H1 (cell line): ENCODE data around the gene CENPX. TPM values are rescaled to one million over a fixed set of nuclear protein-coding genes. Genes with fewer than 3 reads are reported as not detected.
A peak's percentile ranks its signal among the peaks of the same experiment; 100 is the strongest.

Experiments used
- CTCF ChIA-PET: fragments of 300-600 bp; sonication (Branson Sonifier 250); formaldehyde crosslinking; loops from one replicate; lab custom pipeline; 2021; ENCODE audit not compliant: partially characterized antibody; lab: Charles Lee
- POLR2A ChIA-PET: fragments of 300-600 bp; sonication (Branson Sonifier 250); formaldehyde crosslinking; loops from one replicate; lab custom pipeline; 2021; ENCODE audit warnings: inconsistent platforms; ENCODE audit not compliant: partially characterized antibody; lab: Charles Lee
- DNase-seq, 2 experiments: peaks; one replicate each; pipeline versions ENCODE4 v3.0.0 to v3.0.0-alpha.2; 2010 to 2022; ENCODE audit warnings: low spot score in 2 of 2, low read depth in 1 of 2, mixed read lengths in 1 of 2
- FAIRE-seq: peaks from 2 replicates; lab custom pipeline; 2011; peaks lifted over from hg19 to GRCh38; lab: Jason Lieb, UNC
- H2AFZ ChIP-seq: 2 replicates; pipeline ENCODE4 v1.8.1; 2012; ENCODE audit warnings: low read length, inconsistent platforms
- H2AK5ac ChIP-seq: 2 replicates; pipeline ENCODE4 v1.6.1; 2013; ENCODE audit warnings: low read depth, low read length
- H2BK120ac ChIP-seq: replicated peaks from 2 replicates; pipeline ENCODE3; 2013; ENCODE audit warnings: low read depth, low read length, inconsistent platforms
- H2BK12ac ChIP-seq: 2 replicates; pipeline ENCODE4 v1.6.1; 2013; ENCODE audit warnings: low read depth, low read length
- H2BK15ac ChIP-seq: 2 replicates; pipeline ENCODE4 v1.6.1; 2013; ENCODE audit warnings: low read length
- H2BK20ac ChIP-seq: 2 replicates; pipeline ENCODE4 v1.6.1; 2013; ENCODE audit warnings: low read length
- H2BK5ac ChIP-seq: 2 replicates; pipeline ENCODE4 v1.6.1; 2013; ENCODE audit warnings: low read depth, low read length
- H3K14ac ChIP-seq: 2 replicates; pipeline ENCODE4 v1.6.1; 2013; ENCODE audit warnings: inconsistent platforms; ENCODE audit not compliant: insufficient read length
- H3K18ac ChIP-seq: 2 replicates; pipeline ENCODE4 v1.6.1; 2013; ENCODE audit warnings: low read length; ENCODE audit errors: extremely low read depth
- H3K23ac ChIP-seq: 2 replicates; pipeline ENCODE4 v1.6.1; 2013; ENCODE audit warnings: inconsistent platforms; ENCODE audit not compliant: insufficient read length
- H3K23me2 ChIP-seq: 2 replicates; pipeline ENCODE4 v1.6.1; 2013; ENCODE audit warnings: low read depth, low read length
- H3K27ac ChIP-seq: 2 replicates; pipeline ENCODE4 v1.6.1; 2011; ENCODE audit warnings: low read depth, low read length, inconsistent platforms
- H3K27me3 ChIP-seq, 4 experiments: replicated peaks in 1 of 4; 1 replicate in 1 of 4; 2 replicates in 3 of 4; pipeline versions ENCODE4 v1.6.1 to v1.8.1; 2011 to 2013; ENCODE audit warnings: low read length in 3 of 4, mild to moderate bottlenecking in 3 of 4, inconsistent platforms in 2 of 4, mixed read lengths in 2 of 4, moderate library complexity in 1 of 4; ENCODE audit not compliant: control insufficient read depth in 3 of 4, insufficient read depth in 3 of 4; ENCODE audit errors: extremely low read depth in 1 of 4
- H3K36me3 ChIP-seq, 4 experiments: 2 replicates each; pipeline versions ENCODE4 v1.6.1 to v1.8.1; 2011 to 2013; ENCODE audit warnings: mild to moderate bottlenecking in 4 of 4, low read length in 3 of 4, moderate library complexity in 2 of 4, control low read depth in 1 of 4, inconsistent platforms in 1 of 4; ENCODE audit not compliant: insufficient read depth in 4 of 4, control insufficient read depth in 2 of 4
- H3K4ac ChIP-seq: replicated peaks from 2 replicates; pipeline ENCODE3; 2013; ENCODE audit warnings: low read length, low read depth, mixed read lengths, inconsistent platforms; ENCODE audit not compliant: insufficient read length
- H3K4me1 ChIP-seq, 4 experiments: replicated peaks in 1 of 4; 1 replicate in 1 of 4; 2 replicates in 3 of 4; pipeline versions ENCODE4 v1.6.1 to v1.8.1; 2011 to 2013; ENCODE audit warnings: low read length in 3 of 4, inconsistent platforms in 2 of 4, mixed read lengths in 1 of 4; ENCODE audit not compliant: insufficient read depth in 4 of 4, control insufficient read depth in 3 of 4
- H3K4me2 ChIP-seq, 2 experiments: 2 replicates each; pipeline versions ENCODE4 v1.6.1 to v1.8.1; 2011 to 2013; ENCODE audit warnings: low read depth in 2 of 2, low read length in 2 of 2, control low read depth in 1 of 2, inconsistent platforms in 1 of 2, mild to moderate bottlenecking in 1 of 2; ENCODE audit not compliant: insufficient read depth in 1 of 2
- H3K4me3 ChIP-seq, 4 experiments: fragments of 200-600, 300-600 bp in 1 of 4; sonication (generic), shearing (Covaris generic), sonication (Bioruptor Twin) in 1 of 4; 2 replicates each; pipeline versions ENCODE4 v1.5.1 to v1.8.1; 2011 to 2016; ENCODE audit warnings: low read length in 4 of 4, low read depth in 3 of 4, control low read depth in 2 of 4, inconsistent platforms in 2 of 4, mild to moderate bottlenecking in 2 of 4, mixed read lengths in 1 of 4, moderate library complexity in 1 of 4; ENCODE audit not compliant: insufficient read depth in 2 of 4; ENCODE audit errors: extremely low read depth in 1 of 4
- H3K56ac ChIP-seq: replicated peaks from 2 replicates; pipeline ENCODE3; 2013; ENCODE audit warnings: low read depth, mild to moderate bottlenecking, mixed read lengths, low read length, inconsistent platforms; ENCODE audit not compliant: insufficient read length
- H3K79me1 ChIP-seq: 2 replicates; pipeline ENCODE4 v1.6.1; 2013; ENCODE audit warnings: low read depth, low read length, control low read depth
- H3K79me2 ChIP-seq, 2 experiments: 2 replicates each; pipeline versions ENCODE4 v1.6.1 to v1.8.1; 2012 to 2013; ENCODE audit warnings: low read length in 2 of 2, mild to moderate bottlenecking in 2 of 2, inconsistent platforms in 1 of 2; ENCODE audit not compliant: insufficient read depth in 2 of 2, control insufficient read depth in 1 of 2
- H3K9ac ChIP-seq, 4 experiments: replicated peaks in 1 of 4; 1 replicate in 1 of 4; 2 replicates in 3 of 4; pipeline versions ENCODE4 v1.6.1 to v1.8.1; 2011 to 2013; ENCODE audit warnings: low read depth in 3 of 4, low read length in 3 of 4, control low read depth in 2 of 4, mild to moderate bottlenecking in 2 of 4, moderate library complexity in 2 of 4, inconsistent platforms in 1 of 4; ENCODE audit errors: extremely low read depth in 1 of 4
- H3K9me3 ChIP-seq, 2 experiments: 2 replicates each; pipeline versions ENCODE4 v1.6.1 to v1.8.1; 2012 to 2013; ENCODE audit warnings: mild to moderate bottlenecking in 2 of 2, moderate library complexity in 2 of 2, control low read depth in 1 of 2, inconsistent platforms in 1 of 2, low read depth in 1 of 2, low read length in 1 of 2, mixed read lengths in 1 of 2; ENCODE audit not compliant: insufficient read depth in 2 of 2
- H4K20me1 ChIP-seq, 2 experiments: replicated peaks in 1 of 2; 2 replicates each; pipeline versions ENCODE3 to v1.8.1; 2011 to 2013; ENCODE audit warnings: inconsistent platforms in 2 of 2, low read length in 2 of 2, mild to moderate bottlenecking in 1 of 2; ENCODE audit not compliant: insufficient read depth in 2 of 2, control insufficient read depth in 1 of 2
- H4K5ac ChIP-seq: 2 replicates; pipeline ENCODE4 v1.6.1; 2013; ENCODE audit warnings: low read length, low read depth, mixed read lengths, inconsistent platforms; ENCODE audit not compliant: insufficient read length
- H4K8ac ChIP-seq: 2 replicates; pipeline ENCODE4 v1.8.0; 2013; ENCODE audit warnings: mild to moderate bottlenecking, moderate library complexity, low read length, inconsistent platforms; ENCODE audit not compliant: insufficient read depth; ENCODE audit errors: extremely low read depth
- H4K91ac ChIP-seq: replicated peaks from 2 replicates; pipeline ENCODE3; 2013; ENCODE audit warnings: low read length, mixed read lengths, inconsistent platforms; ENCODE audit not compliant: insufficient read length
- CHD2 ChIP-seq: IDR thresholded peaks from 2 replicates; pipeline ENCODE4 v1.6.1; 2012; ENCODE audit warnings: low read length, improper control_type of control experiment
- EP300 ChIP-seq, 2 experiments: IDR thresholded peaks; 1 replicate in 1 of 2; 2 replicates in 1 of 2; pipeline ENCODE4 v1.6.1; 2011 to 2012; ENCODE audit warnings: low read depth in 2 of 2, low read length in 2 of 2, mild to moderate bottlenecking in 2 of 2, borderline replicate concordance in 1 of 2, inconsistent platforms in 1 of 2, moderate library complexity in 1 of 2
- FOSL1 ChIP-seq: IDR thresholded peaks from 2 replicates; pipeline ENCODE4 v1.6.1; 2011; ENCODE audit warnings: mild to moderate bottlenecking, low read depth, low read length, moderate library complexity; ENCODE audit not compliant: insufficient read depth
- RAD21 ChIP-seq, 2 experiments: IDR thresholded peaks in 1 of 2; conservative IDR thresholded peaks in 1 of 2; 2 replicates each; pipeline ENCODE4 v1.6.1; 2011; ENCODE audit warnings: low read depth in 2 of 2, low read length in 2 of 2, improper control_type of control experiment in 1 of 2, inconsistent platforms in 1 of 2, mild to moderate bottlenecking in 1 of 2, moderate library complexity in 1 of 2
- SIN3A ChIP-seq, 2 experiments: IDR thresholded peaks in 1 of 2; conservative IDR thresholded peaks in 1 of 2; 2 replicates each; pipeline ENCODE4 v1.6.1; 2011 to 2012; ENCODE audit warnings: low read length in 2 of 2, improper control_type of control experiment in 1 of 2, low read depth in 1 of 2, mild to moderate bottlenecking in 1 of 2
- SIRT6 ChIP-seq: IDR thresholded peaks from one replicate; pipeline ENCODE4 v1.7.1; 2012; ENCODE audit warnings: low read length, inconsistent platforms
- WGBS, 2 experiments: shearing (Covaris generic) in 1 of 2; methylation state at CpG; one replicate each; pipeline versions ENCODE4 v1.1.6 to v1.1.7; 2013 to 2015; ENCODE audit warnings: low lambda C conversion rate in 2 of 2, mixed read lengths in 2 of 2, inconsistent platforms in 1 of 2, low coverage in 1 of 2, missing lambda C conversion rate in 1 of 2; ENCODE audit not compliant: insufficient replicate concordance in 2 of 2, insufficient coverage in 1 of 2, insufficient read length in 1 of 2; ENCODE audit errors: extremely low coverage in 1 of 2, missing lambda C conversion rate in 1 of 2; 5-methylcytosine and 5-hydroxymethylcytosine counted together
- polyA plus RNA-seq, 7 experiments: library from polyadenylated mRNA; depleted of rRNA in 3 of 7; stranded (reverse) in 5 of 7; unstranded in 2 of 7; fragments of >200 nt in 5 of 7; fragments of 200-250 nt in 2 of 7; gene quantifications; 1 replicate in 5 of 7; 2 replicates in 1 of 7; 4 replicates in 1 of 7; pipeline versions ENCODE4 v1.2.1 to v1.2.3, GENCODE V29; 2011 to 2013; ENCODE audit warnings: missing spikeins in 2 of 7, mixed read lengths in 2 of 7
- total RNA-seq: library from RNA; stranded (reverse); fragmentation: NEBNext Ultra II Directional; extraction: Animal tissue kit (Norgen Biotek cat#: 25700); gene quantifications from 2 replicates; pipeline ENCODE4 v1.2.1, GENCODE V29; 2021
- TF ChIP-seq, protein P1 (sequence below), 3 experiments: IDR thresholded peaks; 1 replicate in 2 of 3; 2 replicates in 1 of 3; pipeline versions ENCODE4 v1.5.1 to v1.6.1; 2011; ENCODE audit warnings: low read length in 3 of 3, mild to moderate bottlenecking in 3 of 3, inconsistent platforms in 2 of 3, low read depth in 1 of 3, moderate library complexity in 1 of 3; ENCODE audit not compliant: insufficient read depth in 1 of 3; ENCODE audit errors: control extremely low read depth in 1 of 3

Gene CENPX
- total and polyA plus RNA-seq, 2 of the 8 experiments (the other 6 are each of a cell fraction or from before 2014, with no cell fraction given): 116 to 122 TPM

DNA sequence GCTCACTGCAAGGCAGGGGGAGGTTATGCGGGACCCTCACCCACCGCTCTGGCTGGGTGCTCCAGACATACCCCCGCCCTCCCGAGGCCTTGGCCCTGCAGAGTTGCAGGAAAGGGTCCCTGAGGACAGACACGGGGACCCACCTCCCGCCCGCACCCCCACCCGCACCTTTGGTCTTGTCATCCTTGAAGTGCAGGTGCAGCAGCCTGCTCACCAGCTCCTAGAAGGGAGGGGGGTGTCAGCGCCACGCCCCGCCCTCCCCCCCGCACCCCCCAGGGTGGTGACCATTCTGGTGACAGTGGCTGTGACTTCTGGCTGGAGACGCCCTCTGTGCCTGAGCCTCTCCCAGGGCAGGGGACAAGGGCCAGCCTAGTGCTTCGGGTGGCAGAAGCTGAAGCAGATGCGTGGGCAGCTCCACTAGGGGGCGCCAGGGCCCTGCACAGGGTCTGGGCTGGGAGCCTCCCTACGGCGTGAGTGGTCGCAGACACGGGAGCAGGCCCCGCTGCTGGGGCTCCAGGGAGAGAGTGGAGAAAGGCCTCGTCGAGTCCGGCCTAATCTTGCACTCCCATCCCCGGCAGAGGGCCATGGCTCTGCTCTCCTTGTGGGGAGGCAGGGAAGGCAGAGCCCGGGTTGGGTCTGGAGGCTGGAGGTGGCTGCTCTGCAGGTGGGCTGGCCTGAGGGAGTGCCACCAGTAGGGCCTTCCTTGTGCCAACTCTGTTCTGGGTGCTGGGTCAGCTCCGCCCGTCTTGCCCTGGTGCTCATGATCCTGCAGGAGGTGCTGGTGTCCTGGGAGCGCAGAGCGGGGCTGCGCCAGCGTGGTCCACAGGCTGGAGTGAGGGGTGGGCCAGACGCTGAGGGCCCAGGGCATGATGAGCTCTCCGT lies 2.7 kb downstream of the CENPX start:
- 66% methylated on average over 30 of the region's 34 CpGs; no CpG with 5 or more reads in 1 of the 2 experiments for WGBS, 2 experiments
- Histone ChIP-seq H4K5ac (no peak overlapping the region), H3K9me3 (no peaks in the 10 kb centered on the region), H3K79me1 (peaks cover 4% of the 10 kb centered on the region; the same call in 1 of the 2 replicates), H2BK15ac (no peak overlapping the region), H3K14ac (no peak overlapping the region), H3K4ac (no peak overlapping the region), H3K36me3 (no peaks in the 10 kb centered on the region), H3K18ac (no peak overlapping the region), H2BK20ac (no peak overlapping the region), H2BK5ac (no peak overlapping the region), H3K23ac (no peak overlapping the region), H2AFZ (no peak overlapping the region), H3K27ac (no peak overlapping the region), H4K91ac (no peak overlapping the region), H3K9ac (no peak overlapping the region), H3K79me2 (peaks cover 0 to 12% of the 10 kb centered on the region in 2 experiments; a peak in 1 of 4 replicates), H4K20me1 (peaks cover 7 to 15% of the 10 kb centered on the region in 2 experiments), H2BK120ac (no peak overlapping the region), H3K23me2 (peaks cover 12% of the 10 kb centered on the region), H3K4me1 (peaks cover 0 to 14% (median 8%) of the 10 kb centered on the region in 4 experiments; a peak in 5 of 7 replicates), H4K8ac (no peak overlapping the region; the same call in 1 of the 2 replicates), H3K56ac (no peak overlapping the region), H2BK12ac (no peak overlapping the region), H3K27me3 (no peaks in the 10 kb centered on the region), H3K4me2 (no peak overlapping the region), H3K4me3 (no peak overlapping the region), H2AK5ac (no peak overlapping the region)
- no peak for FAIRE-seq
- peak in 1 of 2 experiments; percentile 93 for DNase-seq
- POLR2A ChIA-PET: interaction anchor here (0.6 to 4.3 kb wide), 25 partner anchors 11 to 147 kb away, joined by 3 to 13 read pairs (median 5); partner anchors contain the start of genes DCXR, DUS1L, FASN and GPS1
- CTCF ChIA-PET: interaction anchor here (0.5 to 4.7 kb wide), 49 partner anchors 9 to 420 kb away, joined by 3 to 29 read pairs (median 4); partner anchors contain the start of genes ASPSCR1, DCXR, DUS1L and MAFG
- 0 out of 2 replicates have a peak, but pooled peaks have one; percentile 12 for TF ChIP-seq CHD2
- no peak for TF ChIP-seq FOSL1
- TF ChIP-seq SIRT6: no peak
- peak; percentile 56 to 69 for TF ChIP-seq RAD21 (IDR thresholded peaks at IDR 0.05 in 1 of 2, conservative IDR thresholded peaks at IDR 0.05 in 1 of 2; ENCODE audit: low read depth in 2 of 2, low read length in 2 of 2)
- no peak for TF ChIP-seq EP300 (IDR thresholded peaks at IDR 0.05; ENCODE audit: borderline replicate concordance in 1 of 2, low read depth in 2 of 2, low read length in 2 of 2)
- TF ChIP-seq, protein P1, sequence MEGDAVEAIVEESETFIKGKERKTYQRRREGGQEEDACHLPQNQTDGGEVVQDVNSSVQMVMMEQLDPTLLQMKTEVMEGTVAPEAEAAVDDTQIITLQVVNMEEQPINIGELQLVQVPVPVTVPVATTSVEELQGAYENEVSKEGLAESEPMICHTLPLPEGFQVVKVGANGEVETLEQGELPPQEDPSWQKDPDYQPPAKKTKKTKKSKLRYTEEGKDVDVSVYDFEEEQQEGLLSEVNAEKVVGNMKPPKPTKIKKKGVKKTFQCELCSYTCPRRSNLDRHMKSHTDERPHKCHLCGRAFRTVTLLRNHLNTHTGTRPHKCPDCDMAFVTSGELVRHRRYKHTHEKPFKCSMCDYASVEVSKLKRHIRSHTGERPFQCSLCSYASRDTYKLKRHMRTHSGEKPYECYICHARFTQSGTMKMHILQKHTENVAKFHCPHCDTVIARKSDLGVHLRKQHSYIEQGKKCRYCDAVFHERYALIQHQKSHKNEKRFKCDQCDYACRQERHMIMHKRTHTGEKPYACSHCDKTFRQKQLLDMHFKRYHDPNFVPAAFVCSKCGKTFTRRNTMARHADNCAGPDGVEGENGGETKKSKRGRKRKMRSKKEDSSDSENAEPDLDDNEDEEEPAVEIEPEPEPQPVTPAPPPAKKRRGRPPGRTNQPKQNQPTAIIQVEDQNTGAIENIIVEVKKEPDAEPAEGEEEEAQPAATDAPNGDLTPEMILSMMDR (IDR thresholded peaks at IDR 0.05; ENCODE audit: control extremely low read depth in 1 of 3, insufficient read depth in 1 of 3, low read depth in 1 of 3, low read length in 3 of 3): peak; percentile 87 to 94 (median 87)
- peak in 1 of 2 experiments; percentile 73; a peak in 1 of 4 replicates for TF ChIP-seq SIN3A (conservative IDR thresholded peaks at IDR 0.05 in 1 of 2, IDR thresholded peaks at IDR 0.05 in 1 of 2; ENCODE audit: low read depth in 1 of 2, low read length in 2 of 2)
